BJ (cell line): ENCODE data around the gene KCTD8. TPM values are rescaled to one million over a fixed set of nuclear protein-coding genes. Genes with fewer than 3 reads are reported as not detected.

Experiments used
- CTCF ChIA-PET: fragments of 350-600 bp; formaldehyde crosslinking; extraction: SDS; loops from one replicate; lab custom pipeline; 2021; ENCODE audit warnings: antibody characterized with exemption, inconsistent platforms; lab: Yijun Ruan, JAX
- POLR2A ChIA-PET: fragments of 300-600 bp; sonication (Branson Sonifier 250); formaldehyde crosslinking; extraction: SDS; loops from one replicate; lab custom pipeline; 2021; ENCODE audit warnings: antibody characterized with exemption; lab: Charles Lee
- DNase-seq: peaks from one replicate; pipeline ENCODE4 v3.0.0-alpha.2; 2011; ENCODE audit warnings: low read depth
- H3K27me3 ChIP-seq: 2 replicates; pipeline ENCODE4 v1.6.0; 2011; ENCODE audit warnings: low read length; ENCODE audit not compliant: control insufficient read depth, insufficient read depth
- H3K36me3 ChIP-seq: 2 replicates; pipeline ENCODE4 v1.5.1; 2011; ENCODE audit warnings: low read length; ENCODE audit not compliant: control insufficient read depth, insufficient read depth
- H3K4me3 ChIP-seq: 2 replicates; pipeline ENCODE4 v1.5.1; 2011; ENCODE audit warnings: low read depth, mild to moderate bottlenecking, control low read depth, low read length
- CTCF ChIP-seq: IDR thresholded peaks from 2 replicates; pipeline ENCODE4 v1.5.1; 2011; ENCODE audit warnings: low read depth, mild to moderate bottlenecking, control low read depth, inconsistent platforms, low read length, moderate library complexity; ENCODE audit not compliant: insufficient read depth
- polyA minus RNA-seq: library from RNA; depleted of rRNA, polyadenylated mRNA; stranded (reverse); fragments of >200 nt; gene quantifications from 2 replicates; pipeline ENCODE4 v1.2.3, GENCODE V29; 2011; rRNA and poly(A)+ RNA removed
- polyA plus RNA-seq: library from polyadenylated mRNA; depleted of rRNA; stranded (reverse); fragments of >200 nt; gene quantifications from 2 replicates; pipeline ENCODE4 v1.2.3, GENCODE V29; 2011; rRNA removed

The KCTD8 gene
- not detected in 2 replicates for polyA plus RNA-seq
- polyA minus RNA-seq, result 0.09 TPM in 1 of 2 replicates, not detected in the other

GRCh38 chr4:44448521-44449461 is at the start of gene KCTD8:
Gene KCTD8, minus strand, starts transcription at chr4:44448809.
- CTCF ChIA-PET, result interaction anchor here (0.6 to 1.5 kb wide), 4 partner anchors 11 to 303 kb away, joined by 3 to 6 read pairs (median 3); no protein-coding TSS in a partner anchor
- POLR2A ChIA-PET, result no interaction called here

GRCh38 chr4:44494810-44495701 is 46.4 kb upstream of the KCTD8 start:
- no peak for DNase-seq
- Histone ChIP-seq H3K36me3 (no peaks in the 10 kb centered on the region), H3K4me3 (no peak overlapping the region), H3K27me3 (no peaks in the 10 kb centered on the region)
- no peak for TF ChIP-seq CTCF
- CTCF ChIA-PET, result interaction anchor here (1.5 kb wide), 1 partner anchor 44 kb away, joined by 3 read pairs; no protein-coding TSS in a partner anchor
- POLR2A ChIA-PET, result no interaction called here

More at GRCh38 chr4:44448521-44449461, at the start of gene KCTD8:
- Histone ChIP-seq H3K27me3 (peaks cover 16% of the 10 kb centered on the region), H3K4me3 (peak within 1 kb of the TSS; percentile 37), H3K36me3 (no peaks in the 10 kb centered on the region)
- DNase-seq, result peak; percentile 2
- peak; percentile 78 for TF ChIP-seq CTCF

- no peak for DNase-seq
- Histone ChIP-seq H3K4me3 (no peak overlapping the region), H3K27me3 (no peaks in the 10 kb centered on the region), H3K36me3 (no peaks in the 10 kb centered on the region)
- POLR2A ChIA-PET, result no interaction called here
- 0 out of 2 replicates have a peak, but pooled peaks have one; percentile 28 for TF ChIP-seq CTCF
- CTCF ChIA-PET, result interaction anchor here (1.5 kb wide), 1 partner anchor 45 kb away, joined by 3 read pairs; no protein-coding TSS in a partner anchor
Measured at GRCh38 chr4:44493924-44494323, 45.3 kb upstream of the KCTD8 start.

GRCh38 chr4:44487341-44487740 is 38.7 kb upstream of the KCTD8 start:
- Histone ChIP-seq H3K27me3 (no peaks in the 10 kb centered on the region), H3K36me3 (no peaks in the 10 kb centered on the region), H3K4me3 (no peak overlapping the region)
- no peak for DNase-seq
- ChIA-PET CTCF (no interaction called here), POLR2A (no interaction called here)
- no peak for TF ChIP-seq CTCF
